Stimulated activated CD4-positive, alpha-beta T cell treated with anti-CD3 and anti-CD28 coated beads, TNF-alpha, amount 100 ng/mL, for 24 hours (primary cell): ENCODE data around the gene BCAS3.

Experiments
- DNase-seq, 3 experiments: peaks; one replicate each; pipeline ENCODE4 v3.0.0-alpha.2; 2020; ENCODE audit warnings: low read depth in 3 of 3

The BCAS3 gene

GRCh38 chr17:61155590-61156237 is 478.1 kb downstream of the BCAS3 start:
- no peak for DNase-seq

DNA sequence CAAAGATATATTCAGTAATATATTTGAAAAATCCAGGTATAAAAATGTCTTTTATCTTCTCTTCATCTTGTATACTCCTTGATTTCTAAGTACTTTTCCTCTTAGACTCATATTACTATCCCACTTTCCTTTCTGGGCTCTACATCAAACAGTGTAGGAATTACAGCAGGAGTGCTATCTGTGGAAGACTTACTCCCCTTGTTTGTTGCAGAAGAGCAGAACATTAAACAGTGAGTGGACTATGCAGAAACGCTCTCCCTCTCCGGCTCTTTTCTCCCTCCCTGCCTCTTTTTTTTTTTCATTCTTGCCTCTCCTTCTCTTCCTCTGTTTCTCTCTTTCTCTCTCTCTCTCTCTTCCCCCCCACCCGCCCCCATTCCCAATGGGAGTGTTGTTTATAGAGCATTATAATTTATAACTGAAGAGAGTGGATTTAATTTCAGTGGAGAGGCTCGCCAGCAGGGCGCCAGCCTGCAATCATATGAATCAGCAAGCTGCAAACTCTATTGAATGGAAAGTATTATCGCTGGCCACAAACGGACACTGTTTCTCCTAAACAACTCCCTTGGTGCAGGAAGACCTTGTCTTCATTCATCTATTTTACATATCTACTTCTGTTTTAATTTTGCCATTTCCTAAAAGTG is 479.7 kb downstream of the BCAS3 start:
- no peak for DNase-seq

GRCh38 chr17:61158376-61158775 is 480.7 kb downstream of the BCAS3 start:
- DNase-seq: no peak

DNA sequence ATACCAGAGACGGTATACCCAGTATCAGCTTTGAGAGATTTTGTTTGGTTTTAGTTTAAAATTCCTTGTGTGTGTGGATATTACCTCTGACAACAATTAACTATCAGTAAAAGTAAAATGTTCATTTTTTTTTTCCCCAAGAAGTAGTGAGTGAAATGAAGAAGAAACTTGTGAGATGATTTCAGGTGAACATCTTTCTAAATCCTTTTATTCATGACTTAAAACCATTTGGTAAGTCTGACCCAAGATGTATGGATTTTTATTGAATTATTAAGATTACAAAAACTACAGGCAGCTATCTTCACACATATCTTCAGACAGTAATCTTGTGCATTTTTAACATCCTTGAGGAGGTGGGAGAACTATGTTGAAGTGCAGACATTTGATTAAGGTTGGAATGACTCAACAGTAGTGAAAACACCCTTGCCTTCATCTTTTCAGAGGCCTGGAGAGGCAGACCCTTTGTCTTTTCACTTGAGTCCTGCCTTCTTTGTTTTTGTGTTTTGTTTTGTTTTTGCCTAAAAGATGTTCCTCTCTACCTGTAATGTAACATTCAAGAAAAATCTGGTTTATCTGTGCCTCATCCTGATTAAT is 481.7 kb downstream of the BCAS3 start:
- DNase-seq: no peak

GRCh38 chr17:61160204-61160603 is 482.6 kb downstream of the BCAS3 start:
- DNase-seq: no peak

DNA sequence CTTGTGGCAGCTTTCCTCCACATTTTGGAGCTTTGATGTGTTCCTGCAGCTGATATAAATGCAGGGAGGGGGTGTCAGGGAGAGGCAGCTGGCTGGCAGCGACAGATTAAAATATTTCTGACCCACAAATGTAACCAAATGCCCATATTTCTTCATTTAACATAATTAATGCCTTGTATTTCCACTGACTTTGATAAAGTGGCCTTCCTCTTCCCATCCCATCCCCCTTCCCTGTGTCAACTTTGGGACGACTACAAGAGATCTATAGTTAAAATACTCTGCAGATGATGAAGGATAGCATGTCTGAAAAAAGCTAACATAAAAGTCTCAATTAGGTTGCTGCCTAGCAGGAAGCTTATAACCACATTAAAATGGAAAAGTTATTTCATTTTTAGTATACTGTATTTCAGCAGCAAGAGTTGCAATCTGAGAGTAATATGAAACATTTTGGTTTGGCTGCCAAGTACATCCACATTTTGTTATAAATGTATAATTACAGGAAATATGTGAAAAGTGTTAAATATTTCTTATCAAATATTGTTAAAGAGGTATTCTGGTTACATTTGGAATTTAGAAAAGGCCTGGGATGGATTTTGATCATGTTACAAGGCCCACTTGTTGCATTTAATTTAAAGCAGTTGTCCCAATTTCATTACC is 483.3 kb downstream of the BCAS3 start:
- no peak for DNase-seq

- DNase-seq: no peak
Measured at GRCh38 chr17:61161615-61162134, 484.0 kb downstream of the BCAS3 start.

DNA sequence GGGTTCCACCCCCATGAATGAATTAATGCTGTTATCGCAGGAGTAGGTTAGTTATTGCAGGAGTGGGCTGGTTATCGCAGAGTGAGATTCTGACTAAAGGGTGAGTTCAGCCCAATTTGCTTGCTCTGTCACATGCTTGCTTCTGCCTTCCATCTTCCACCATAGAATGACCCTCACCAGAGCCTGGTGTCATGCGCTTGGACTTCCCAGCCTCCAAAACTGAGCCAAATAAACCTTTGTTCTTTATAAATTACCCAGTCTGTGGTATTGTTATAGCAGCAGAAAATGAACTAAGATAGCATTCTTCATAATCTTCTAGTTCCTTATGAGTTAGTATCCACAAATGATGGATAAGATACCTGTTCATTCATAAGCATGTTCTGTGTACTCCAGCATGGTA is 486.9 kb downstream of the BCAS3 start:
- no peak for DNase-seq

DNA sequence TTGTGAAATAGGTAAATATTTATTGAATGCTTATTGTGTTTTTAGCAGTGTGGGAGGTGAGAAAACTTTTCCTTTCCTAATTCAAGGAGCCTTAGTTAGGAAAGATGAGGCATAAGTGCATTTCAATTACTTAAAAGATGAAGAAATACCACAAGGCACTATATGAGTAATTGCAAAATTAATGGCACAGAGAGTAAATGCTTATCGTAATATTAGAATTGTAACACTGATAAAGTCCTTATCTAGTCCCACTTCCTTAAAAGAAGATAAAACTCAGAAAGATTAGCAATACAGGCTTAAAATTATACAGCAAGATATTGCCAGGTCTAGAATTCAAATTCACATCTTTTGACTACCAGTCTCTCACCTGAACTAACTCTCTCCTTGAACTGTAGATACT is 489.4 kb downstream of the BCAS3 start:
- DNase-seq: no peak

DNA sequence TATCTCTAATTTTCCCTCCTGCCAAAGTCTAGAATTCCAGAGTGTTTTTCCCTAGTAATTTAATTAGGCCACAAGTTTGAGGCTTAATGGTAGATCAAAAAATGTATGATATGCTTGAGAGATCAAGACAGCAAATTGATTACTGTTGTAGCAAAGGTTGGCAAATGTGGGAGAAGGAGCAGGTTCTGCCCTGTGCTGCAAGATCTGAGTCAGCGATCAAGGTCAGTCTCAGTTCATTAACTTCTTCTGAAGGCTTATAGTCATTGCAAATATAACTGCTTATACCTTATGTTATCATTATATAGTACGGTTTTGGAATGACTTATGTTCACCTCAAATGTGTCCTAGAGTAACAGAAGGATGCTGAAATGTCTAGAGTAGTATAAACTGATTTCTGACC is 490.9 kb downstream of the BCAS3 start:
- DNase-seq: no peak

- DNase-seq: no peak
Measured at GRCh38 chr17:61174310-61174709, 496.7 kb downstream of the BCAS3 start.

DNA sequence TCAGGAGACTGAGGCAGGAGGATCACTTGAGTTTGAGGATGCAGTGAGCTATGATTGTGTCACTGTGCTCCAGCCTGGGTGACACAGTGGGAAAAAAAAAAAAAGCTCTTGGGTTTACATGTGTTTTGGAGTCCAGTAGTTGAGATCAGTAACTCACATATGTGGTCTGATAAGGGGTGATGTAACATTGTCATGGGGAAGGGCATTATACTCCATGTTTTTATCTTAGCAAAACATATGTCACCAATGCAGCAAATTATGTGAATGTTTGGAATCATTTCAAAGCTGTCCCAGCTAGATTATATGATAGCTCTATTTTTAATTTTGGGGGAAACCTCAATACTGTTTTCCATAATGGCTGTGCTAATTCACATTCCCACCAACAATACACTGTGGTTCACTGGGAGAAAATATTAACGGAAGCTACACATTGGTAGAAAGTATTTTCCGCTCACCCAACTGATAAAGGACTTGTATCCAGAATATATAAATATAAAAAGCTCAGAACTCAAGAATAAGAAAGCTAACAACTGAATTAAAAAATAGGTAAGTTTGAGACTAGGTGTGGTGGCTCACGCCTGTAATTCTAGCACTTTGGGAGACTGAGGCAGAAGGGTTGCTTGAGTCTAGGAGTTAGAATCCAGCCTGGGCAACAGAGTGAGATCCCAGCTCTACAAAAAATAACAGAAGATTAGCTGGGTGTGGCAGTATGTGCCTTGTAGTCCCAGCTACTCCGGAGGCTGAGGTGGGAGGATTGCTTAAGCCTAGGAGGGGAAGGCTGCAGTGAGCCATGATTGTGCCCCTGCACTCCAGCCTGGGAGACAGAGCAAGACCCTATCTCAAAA is 497.9 kb downstream of the BCAS3 start:
- DNase-seq: no peak

GRCh38 chr17:61177351-61177750 is 499.7 kb downstream of the BCAS3 start:
- DNase-seq: no peak

DNA sequence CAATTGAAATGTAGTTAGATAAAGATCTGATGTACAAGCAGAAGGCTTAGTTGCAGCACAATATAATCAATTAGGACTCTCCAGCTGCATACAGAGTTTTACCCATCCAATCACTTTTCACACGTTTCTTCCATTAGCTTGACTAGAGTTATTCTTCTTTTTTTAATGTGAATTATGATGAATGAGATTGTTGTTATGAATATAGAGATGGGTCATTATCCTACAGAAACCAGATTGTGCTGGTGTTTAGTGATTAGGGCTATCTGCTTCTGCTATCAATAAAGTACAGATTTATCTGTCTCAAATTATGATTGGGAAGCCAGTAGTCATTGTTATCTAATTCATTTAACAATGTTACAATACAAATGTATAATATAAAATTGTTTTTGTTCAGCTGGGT is 500.6 kb downstream of the BCAS3 start:
- no peak for DNase-seq

DNA sequence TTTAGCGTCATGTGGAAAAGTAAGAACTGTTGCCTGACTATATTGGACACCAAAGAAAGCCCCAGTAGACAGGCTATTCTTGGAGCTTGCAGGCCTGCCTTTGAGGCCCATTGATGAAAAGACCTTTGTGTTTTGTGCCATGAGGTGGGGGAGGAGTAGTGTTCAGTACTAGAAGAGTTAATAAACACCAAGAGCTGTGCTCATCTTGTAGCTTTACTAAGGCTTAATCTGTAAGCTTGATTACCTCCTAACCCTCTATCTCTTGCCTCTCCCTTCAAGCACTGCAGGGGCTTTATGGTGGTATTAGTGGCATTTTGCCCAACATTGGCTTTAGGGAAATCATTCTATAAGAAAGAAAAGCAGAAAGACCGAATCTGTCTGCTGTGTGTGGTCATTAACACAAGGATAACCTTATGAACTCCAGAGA is 501.7 kb downstream of the BCAS3 start:
- DNase-seq: no peak

GRCh38 chr17:61183793-61184192 is 506.1 kb downstream of the BCAS3 start:
- no peak for DNase-seq

- DNase-seq: no peak
Measured at GRCh38 chr17:61185385-61185784, 507.7 kb downstream of the BCAS3 start.

DNA sequence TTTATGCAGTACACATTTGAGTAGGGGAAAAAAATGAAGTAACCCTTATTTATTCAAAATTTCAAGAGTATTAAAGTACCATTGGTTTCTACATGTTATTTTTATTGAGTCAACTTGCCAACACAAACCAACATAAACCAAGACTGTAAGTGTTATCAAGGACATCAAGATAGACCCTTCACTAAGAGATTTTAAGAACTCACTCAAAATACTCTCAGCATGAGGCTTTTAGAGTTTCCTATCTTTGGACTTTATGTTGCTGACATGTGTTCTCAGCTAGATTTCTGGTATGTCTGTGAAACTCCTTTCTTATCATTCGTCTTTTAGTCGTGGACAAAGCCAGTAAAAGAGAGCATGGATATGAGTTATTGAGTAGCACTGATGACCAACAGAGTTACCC is 509.4 kb downstream of the BCAS3 start:
- no peak for DNase-seq

- no peak for DNase-seq
Measured at GRCh38 chr17:61188081-61188480, 510.4 kb downstream of the BCAS3 start.

DNA sequence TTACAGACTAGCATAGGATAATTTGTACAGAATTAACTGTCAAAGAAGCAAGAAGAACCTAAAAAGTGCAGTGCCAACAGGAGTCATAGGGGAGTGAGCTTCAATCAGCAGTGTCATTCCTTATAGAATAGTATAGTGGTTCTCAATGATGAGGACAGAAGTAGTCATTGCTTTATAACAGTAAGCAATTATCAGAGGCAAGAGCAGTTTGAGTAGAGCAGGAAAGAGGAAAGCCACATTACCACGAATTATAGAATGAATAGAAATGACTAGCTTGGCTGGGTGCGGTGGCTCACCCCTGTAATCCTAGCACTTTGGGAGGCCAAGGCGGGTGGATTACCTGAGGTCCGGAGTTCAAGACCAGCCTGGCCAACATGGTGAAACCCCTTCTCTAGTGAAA is 512.3 kb downstream of the BCAS3 start:
- no peak for DNase-seq

DNA sequence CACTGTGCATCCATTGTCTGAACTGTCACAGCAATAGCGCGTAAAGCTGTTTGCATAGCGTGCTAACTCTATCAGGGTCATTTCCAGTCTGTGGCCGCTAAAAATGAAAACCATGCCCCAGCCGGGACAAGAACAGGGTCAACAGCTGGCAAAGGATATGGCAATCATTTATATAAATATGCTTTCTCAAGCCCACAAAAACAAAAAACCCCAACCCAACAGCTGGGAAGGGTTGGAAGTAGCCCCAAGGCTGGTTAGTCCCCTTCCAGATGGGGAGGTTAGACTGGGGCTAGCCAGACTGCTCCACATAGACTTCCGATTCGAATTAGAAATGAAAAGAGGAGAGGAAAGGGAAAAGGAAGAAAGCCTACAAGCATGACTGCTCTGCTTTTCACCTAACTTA is 518.7 kb downstream of the BCAS3 start:
- no peak for DNase-seq

GRCh38 chr17:61196799-61197198 is 519.1 kb downstream of the BCAS3 start:
- DNase-seq: no peak
